NCI-H2029 (cell line): ENCODE data around the gene EFTUD2.
"Not testable (repeated sequence)": the region's sequence is repeated elsewhere in the genome, so short reads cannot be mapped to it uniquely, and the experiment has no call there.

Experiments
- DNase-seq: peaks from one replicate; lab custom pipeline; 2025; lab: John Stamatoyannopoulos, UW

Gene EFTUD2

GRCh38 chr17:44899074-44899782, at the start of gene EFTUD2:
Gene EFTUD2 (minus strand): TSS chr17:44899445. CDS start chr17:44894521, 4,924 bp downstream.
- peak; percentile 85 for DNase-seq

DNA sequence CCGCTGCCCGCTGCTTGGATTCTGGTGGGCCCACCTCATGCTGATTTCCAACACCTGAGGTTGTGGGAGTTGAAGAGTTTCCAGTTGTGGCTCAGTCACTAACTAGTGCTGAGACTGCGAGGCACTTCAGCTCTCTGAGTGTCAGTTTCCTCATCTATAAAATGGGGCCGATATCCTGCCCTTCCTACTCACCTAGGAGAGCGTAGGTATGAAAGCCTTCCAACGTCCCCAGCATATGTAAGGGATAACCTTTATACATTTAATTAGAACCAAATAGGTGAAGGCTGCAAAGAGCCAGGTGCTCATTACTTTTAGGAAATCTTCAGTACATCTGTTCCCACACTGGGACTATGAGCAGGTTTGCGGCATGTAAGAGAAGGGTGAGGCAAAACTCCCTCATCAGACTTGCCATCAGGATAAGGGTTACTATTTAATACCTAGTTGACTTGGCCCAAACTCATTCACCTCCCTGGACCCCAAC, 49.1 kb upstream of the EFTUD2 start:
- DNase-seq = no peak

DNA sequence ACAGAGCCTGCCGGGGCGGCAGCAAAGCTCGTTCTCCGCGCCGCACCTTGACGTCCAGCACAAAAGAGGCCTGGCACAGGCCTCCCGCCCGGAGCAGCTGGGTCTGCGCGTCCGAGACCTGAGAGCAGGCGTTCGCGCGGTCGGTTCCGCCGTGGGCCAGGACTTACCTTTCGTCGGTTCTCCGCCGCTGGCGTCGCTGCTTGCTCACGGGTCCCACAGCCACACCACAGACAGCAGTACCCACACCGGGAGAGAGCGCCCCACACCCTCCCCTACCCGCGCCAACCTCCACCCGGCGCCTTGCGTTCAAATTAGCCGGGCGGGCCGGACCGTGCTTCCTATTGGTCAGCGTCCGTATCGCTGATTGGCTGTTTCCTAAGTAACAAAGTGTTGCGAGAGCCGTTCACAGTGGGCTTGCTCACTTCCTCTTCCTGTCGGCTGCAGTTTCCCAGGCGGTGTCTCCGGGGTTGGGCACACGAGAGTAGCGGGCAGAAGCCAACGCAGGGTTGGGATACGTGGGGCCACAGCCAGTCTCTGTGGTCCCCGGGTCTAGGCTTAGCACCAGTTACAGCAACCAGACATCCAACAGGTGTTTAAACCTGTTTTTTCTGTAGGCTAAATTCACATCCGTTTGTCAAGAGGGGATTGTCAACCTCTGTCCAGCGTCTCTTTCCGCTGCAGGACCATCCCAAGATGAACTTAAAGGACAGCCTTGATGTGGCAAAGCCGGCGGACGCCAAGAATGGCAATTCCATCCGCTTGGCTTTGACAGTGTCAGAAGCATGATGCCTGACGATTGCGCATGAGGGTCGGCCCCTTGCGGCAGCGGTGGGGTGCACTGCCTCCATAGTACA, 48.4 kb upstream of the EFTUD2 start, which contains the start of gene KIF18B:
KIF18B (minus strand) TSS at position 313 of the 854 bp plus-strand sequence. CDS start 11,429 bp downstream, outside the sequence.
- DNase-seq = peak; percentile 90

GRCh38 chr17:44945652-44946051, 46.4 kb upstream of the EFTUD2 start:
- DNase-seq = not testable (repeated sequence)

GRCh38 chr17:44942456-44942855, 43.2 kb upstream of the EFTUD2 start:
- DNase-seq = no peak

DNA sequence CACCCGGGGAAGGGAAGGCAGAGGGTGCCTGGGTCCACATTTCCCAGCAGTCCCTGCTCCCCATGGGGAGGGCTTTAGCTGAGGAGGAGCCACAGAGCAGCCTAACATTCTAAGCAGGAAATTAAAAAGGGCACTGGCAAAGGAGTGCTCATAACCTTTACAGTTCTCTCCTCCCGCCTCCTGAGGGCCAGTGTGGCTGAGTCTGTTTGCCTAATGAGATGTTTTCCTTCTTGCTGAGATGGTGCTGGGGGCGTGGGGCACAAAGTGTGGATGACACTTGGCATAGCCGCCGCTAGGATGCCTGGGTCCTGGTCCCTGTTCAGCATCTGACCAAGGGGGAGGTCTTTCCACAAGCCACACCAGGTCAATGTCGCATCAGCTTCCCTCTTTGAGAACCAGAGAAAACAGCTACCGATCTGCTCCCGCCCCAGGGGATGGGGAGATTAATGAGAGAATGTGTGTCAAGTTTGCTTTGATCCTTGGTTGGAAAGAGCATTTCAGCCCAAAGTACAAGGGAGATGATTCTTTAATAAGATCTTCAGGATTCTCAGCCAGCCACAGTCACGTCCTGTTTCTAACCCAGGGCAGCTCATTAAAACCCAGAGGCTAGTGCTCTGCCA, 42.6 kb upstream of the EFTUD2 start:
- no peak for DNase-seq

DNA sequence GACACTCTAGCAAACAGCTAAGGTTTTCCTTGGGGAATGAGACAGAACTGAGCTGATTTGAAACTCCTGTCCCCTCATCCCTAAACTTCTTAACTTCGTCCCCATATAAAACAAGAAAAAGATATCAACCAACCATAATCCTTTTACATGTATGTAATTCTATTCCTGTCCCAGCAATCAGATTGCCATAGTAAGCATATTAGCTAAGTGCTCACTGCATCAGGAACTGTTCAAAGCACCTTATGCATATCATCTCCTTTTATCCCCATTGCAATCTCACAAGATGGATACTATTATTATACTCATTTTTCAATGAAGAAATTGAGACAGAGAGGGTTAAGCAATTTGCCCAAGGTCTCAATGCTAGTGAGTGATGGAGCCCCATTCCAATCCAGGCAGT, 41.5 kb upstream of the EFTUD2 start:
- DNase-seq = no peak

GRCh38 chr17:44940317-44940716, 41.1 kb upstream of the EFTUD2 start:
- no peak for DNase-seq

- DNase-seq = no peak
Observed at GRCh38 chr17:44935116-44935515, 35.9 kb upstream of the EFTUD2 start.

GRCh38 chr17:44934745-44935105, 35.5 kb upstream of the EFTUD2 start:
- DNase-seq = no peak

- DNase-seq = no peak
Observed at GRCh38 chr17:44933824-44934744, 34.8 kb upstream of the EFTUD2 start.

DNA sequence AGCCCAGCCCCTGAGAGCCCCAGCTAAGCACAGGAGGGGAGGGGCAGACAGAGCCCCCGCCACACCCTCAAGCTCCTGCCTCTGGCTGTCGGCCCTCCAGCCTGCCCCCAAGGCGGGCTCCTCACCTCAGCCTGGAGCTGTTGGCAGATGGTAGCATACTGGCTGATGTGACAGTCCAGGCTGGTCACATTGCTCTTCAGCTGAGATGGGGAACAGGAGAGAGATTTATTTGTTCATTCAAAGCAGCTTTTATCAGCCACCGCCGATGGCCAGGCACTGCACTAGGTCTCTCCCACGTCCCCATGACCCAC, 33.5 kb upstream of the EFTUD2 start:
- no peak for DNase-seq

DNA sequence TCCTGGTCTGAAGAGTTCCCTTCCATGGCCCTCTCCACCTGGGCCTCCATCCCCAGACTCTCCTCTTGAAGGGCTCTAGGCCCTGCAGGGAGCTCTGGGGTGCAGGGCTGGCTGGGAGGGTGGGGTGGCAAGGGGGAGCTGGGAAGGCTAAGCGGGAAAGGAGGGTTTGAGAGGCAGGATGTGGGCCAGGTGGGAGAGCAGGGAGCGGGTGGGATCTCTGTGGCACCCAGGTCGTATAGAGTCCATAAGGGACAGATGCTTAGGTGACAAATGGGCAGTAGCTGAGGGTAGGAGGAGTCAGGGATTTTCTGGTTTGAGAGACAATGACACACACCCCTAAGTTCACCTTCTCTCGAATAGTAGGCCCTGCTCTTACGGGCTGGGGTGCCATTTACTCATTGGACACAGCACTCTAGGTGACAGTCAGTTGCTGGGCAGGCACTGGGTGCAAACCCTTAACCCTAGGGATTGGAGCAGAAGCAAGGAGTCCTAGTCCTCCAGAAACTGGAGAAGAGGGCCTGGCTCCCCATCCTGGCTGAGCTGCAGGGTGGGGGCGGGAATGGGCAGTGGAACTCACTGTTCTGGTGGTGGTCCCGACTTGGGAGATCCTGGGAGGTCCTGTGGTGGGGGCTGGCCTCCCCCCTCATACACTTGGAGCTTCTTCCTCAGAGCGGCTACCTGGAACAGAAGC, 33.0 kb upstream of the EFTUD2 start:
- no peak for DNase-seq

DNA sequence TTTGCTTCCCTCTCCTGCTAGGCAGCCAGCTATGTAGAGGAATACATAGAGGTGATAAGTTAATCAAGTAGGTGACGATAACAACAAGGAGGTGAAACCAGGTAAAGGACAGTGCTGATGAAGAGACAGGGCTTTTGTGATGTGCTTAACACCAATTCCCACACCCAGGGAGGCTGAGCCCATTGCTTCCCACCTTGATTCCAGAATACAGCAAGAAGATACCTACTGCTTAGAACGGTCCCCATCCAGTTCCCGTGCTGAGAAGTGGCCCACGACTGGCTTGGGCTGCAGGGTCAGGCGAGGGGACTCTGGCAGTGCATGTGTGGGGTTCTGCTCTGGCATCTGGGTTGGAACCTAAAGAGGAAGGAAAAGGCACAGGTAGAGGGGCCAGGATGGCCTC, 32.1 kb upstream of the EFTUD2 start:
- no peak for DNase-seq

GRCh38 chr17:44930667-44931066, 31.4 kb upstream of the EFTUD2 start:
- DNase-seq = no peak

GRCh38 chr17:44928950-44929720, 29.9 kb upstream of the EFTUD2 start:
- DNase-seq = no peak

GRCh38 chr17:44928136-44928535, 28.9 kb upstream of the EFTUD2 start:
- DNase-seq = no peak

DNA sequence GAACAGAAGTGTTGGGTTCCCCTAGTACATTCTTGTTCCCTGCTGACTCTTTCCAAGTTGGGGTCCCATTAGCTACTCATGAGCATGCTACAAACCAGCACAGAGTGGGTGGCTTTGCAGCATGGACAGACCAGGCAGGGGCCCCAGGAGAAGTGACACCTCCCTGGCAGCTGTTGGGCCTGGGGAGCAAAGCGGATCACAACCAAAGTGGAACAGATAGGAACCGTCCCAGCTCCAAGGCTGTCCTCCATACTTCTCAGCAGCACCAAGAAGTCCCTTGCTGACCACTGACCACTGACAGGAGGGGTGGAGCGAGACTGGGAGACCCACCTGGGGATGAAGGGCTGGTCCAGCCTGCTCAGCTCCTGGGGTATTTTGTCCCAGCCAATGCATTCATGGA, 28.5 kb upstream of the EFTUD2 start:
- DNase-seq = no peak

- DNase-seq = no peak
Observed at GRCh38 chr17:44926821-44927525, 27.7 kb upstream of the EFTUD2 start.
